K562 (cell line): ENCODE data around the gene IL17D. TPM values are rescaled to one million over a fixed set of nuclear protein-coding genes. Genes with fewer than 3 reads are reported as not detected.

Experiments used
- ATAC-seq: fragments of 200-7000 bp; cut with Tn5 transposase; 3 replicates; pipeline ENCODE4 v1.9.1; 2020; ENCODE audit warnings: moderate library complexity
- BruUV-seq: library from RNA; stranded (reverse); fragments of 400-500 nt; replicated peaks from 2 replicates; lab custom pipeline; 2021; lab: Mats Ljungman, UMichigan
- CTCF ChIA-PET: fragments of 300-600 bp; formaldehyde crosslinking; extraction: SDS; loops from one replicate; lab custom pipeline; 2021; ENCODE audit warnings: low intra/inter-chr PET ratio; lab: Yijun Ruan, JAX
- POLR2A ChIA-PET: fragments of 300-600, 350-650 bp; sonication (Branson Sonifier 250); formaldehyde crosslinking; extraction: SDS; loops from one replicate; lab custom pipeline; 2021; ENCODE audit warnings: antibody characterized with exemption, inconsistent platforms; lab: Yijun Ruan, JAX
- DNase-seq, 4 experiments: peaks; one replicate each; pipeline versions ENCODE4 v3.0.0 to v3.0.0-alpha.2; 2011 to 2018; ENCODE audit warnings: low spot score in 3 of 4, mixed read lengths in 3 of 4; ENCODE audit errors: extremely low read depth in 1 of 4
- FAIRE-seq: peaks from 2 replicates; lab custom pipeline; 2011; peaks lifted over from hg19 to GRCh38; lab: Jason Lieb, UNC
- H2AFZ ChIP-seq: 2 replicates; pipeline ENCODE4 v1.6.0; 2011; ENCODE audit warnings: low read depth, low read length, control low read depth, inconsistent platforms
- H3K27ac ChIP-seq: fragments of 200-600 bp; 3 replicates; pipeline ENCODE4 v1.8.0; 2011; ENCODE audit warnings: low read depth, mild to moderate bottlenecking, control low read depth, inconsistent platforms, low read length, moderate library complexity, mixed read lengths; ENCODE audit errors: extremely low read depth
- H3K27me3 ChIP-seq, 2 experiments: fragments of 300-600 bp in 1 of 2; 2 replicates in 1 of 2; 3 replicates in 1 of 2; pipeline versions ENCODE4 v1.6.0 to v1.8.0; 2011; ENCODE audit warnings: inconsistent platforms in 2 of 2, low read length in 2 of 2, mild to moderate bottlenecking in 1 of 2, mixed read lengths in 1 of 2, moderate library complexity in 1 of 2; ENCODE audit not compliant: control insufficient read depth in 2 of 2, insufficient read depth in 2 of 2
- H3K36me3 ChIP-seq: fragments of 300-600 bp; 3 replicates; pipeline ENCODE4 v1.8.0; 2011; ENCODE audit warnings: mild to moderate bottlenecking, low read length, inconsistent platforms; ENCODE audit not compliant: control insufficient read depth, insufficient read depth
- H3K4me1 ChIP-seq, 2 experiments: fragments of 200-600 bp in 1 of 2; replicated peaks in 1 of 2; 2 replicates in 1 of 2; 3 replicates in 1 of 2; pipeline versions ENCODE4 v1.5.1 to v1.8.0; 2011; ENCODE audit warnings: inconsistent platforms in 2 of 2, low read length in 2 of 2, mild to moderate bottlenecking in 1 of 2, mixed read lengths in 1 of 2, moderate library complexity in 1 of 2; ENCODE audit not compliant: control insufficient read depth in 2 of 2, insufficient read depth in 2 of 2
- H3K4me2 ChIP-seq: 2 replicates; pipeline ENCODE4 v1.6.1; 2011; ENCODE audit warnings: low read length, control low read depth, inconsistent platforms, mixed read lengths; ENCODE audit not compliant: insufficient read depth
- H3K4me3 ChIP-seq: fragments of 200-600 bp; sonication (generic), shearing (Covaris generic); 2 replicates; pipeline ENCODE4 v1.5.1; 2016; ENCODE audit warnings: control low read depth, inconsistent platforms
- H3K79me2 ChIP-seq: fragments of 200-600 bp; 3 replicates; pipeline ENCODE4 v1.8.0; 2011; ENCODE audit warnings: low read length, inconsistent platforms; ENCODE audit not compliant: control insufficient read depth, insufficient read depth
- H3K9ac ChIP-seq, 2 experiments: 2 replicates each; pipeline versions ENCODE4 v1.6.0 to v1.6.1; 2011; ENCODE audit warnings: low read depth in 2 of 2, low read length in 2 of 2, control low read depth in 1 of 2, inconsistent platforms in 1 of 2, mild to moderate bottlenecking in 1 of 2, mixed read lengths in 1 of 2; ENCODE audit not compliant: insufficient read depth in 1 of 2
- H3K9me1 ChIP-seq: one replicate; pipeline ENCODE4 v1.6.0; 2011; ENCODE audit warnings: inconsistent platforms, mild to moderate bottlenecking, low read length, moderate library complexity; ENCODE audit not compliant: control insufficient read depth, insufficient read depth
- H3K9me3 ChIP-seq: replicated peaks from 2 replicates; pipeline ENCODE4 v1.5.1; 2011; ENCODE audit warnings: low read depth, low read length, inconsistent platforms; ENCODE audit not compliant: control insufficient read depth, insufficient read depth
- H4K20me1 ChIP-seq: replicated peaks from 2 replicates; pipeline ENCODE4 v1.6.1; 2011; ENCODE audit warnings: low read length, inconsistent platforms, mixed read lengths; ENCODE audit not compliant: control insufficient read depth, insufficient read depth
- BRD4 ChIP-seq: fragments of 200-600 bp; sonication (generic); IDR thresholded peaks from 2 replicates; pipeline ENCODE4 v1.6.1; 2017; ENCODE audit warnings: inconsistent platforms
- CEBPB ChIP-seq: fragments of 450-650 bp; IDR thresholded peaks from 2 replicates; pipeline ENCODE4 v1.6.1; 2016; ENCODE audit warnings: missing genetic modification characterization, missing compliant biosample characterization
- ELF4 ChIP-seq: fragments of 450-650 bp; formaldehyde crosslinking; IDR thresholded peaks from 2 replicates; pipeline ENCODE4 v1.4.0; 2022; ENCODE audit warnings: missing genetic modification characterization
- EWSR1 ChIP-seq: fragments of 450-650 bp; IDR thresholded peaks from 2 replicates; pipeline ENCODE4 v1.6.1; 2018; ENCODE audit warnings: borderline replicate concordance, mild to moderate bottlenecking, low read depth, moderate library complexity; ENCODE audit not compliant: partially characterized antibody
- FOXK2 ChIP-seq, 2 experiments: fragments of 450-650 bp; IDR thresholded peaks in 1 of 2; conservative IDR thresholded peaks in 1 of 2; 2 replicates each; pipeline ENCODE4 v1.6.1; 2016; ENCODE audit warnings: low read depth in 2 of 2, mild to moderate bottlenecking in 1 of 2
- KAT7 ChIP-seq: sonication (generic); formaldehyde crosslinking; IDR thresholded peaks from 2 replicates; pipeline ENCODE4 v1.8.0; 2022; ENCODE audit warnings: missing genetic modification reagents, mild to moderate bottlenecking, borderline replicate concordance
- KLF16 ChIP-seq: IDR thresholded peaks from 2 replicates; pipeline ENCODE4 v1.6.1; 2016; ENCODE audit warnings: antibody characterized with exemption
- L3MBTL2 ChIP-seq: fragments of 450-650 bp; IDR thresholded peaks from 2 replicates; pipeline ENCODE4 v1.6.1; 2016; ENCODE audit warnings: mild to moderate bottlenecking, moderate library complexity
- PRMT5 ChIP-seq: sonication (generic); formaldehyde crosslinking; IDR thresholded peaks from 2 replicates; pipeline ENCODE4 v1.5.0; 2020; ENCODE audit warnings: missing genetic modification reagents
- PTBP1 ChIP-seq: fragments of 200-400 bp; formaldehyde crosslinking; IDR thresholded peaks from 2 replicates; pipeline ENCODE4 v1.6.1; 2017; ENCODE audit warnings: low read depth, low read length
- SRSF9 ChIP-seq: fragments of 200-400 bp; formaldehyde crosslinking; IDR thresholded peaks from 2 replicates; pipeline ENCODE4 v1.6.1; 2017; ENCODE audit warnings: low read depth, low read length, borderline replicate concordance
- TFAP4 ChIP-seq: sonication (generic); formaldehyde crosslinking; IDR thresholded peaks from 2 replicates; pipeline ENCODE4 v1.8.0; 2022; ENCODE audit warnings: missing genetic modification reagents, mild to moderate bottlenecking, moderate library complexity, borderline replicate concordance
- ZNF324 ChIP-seq: fragments of 250-450 bp; sonication (Bioruptor Pico); IDR thresholded peaks from 2 replicates; pipeline ENCODE4 v1.4.0; 2020; ENCODE audit warnings: mild to moderate bottlenecking
- ZZZ3 ChIP-seq: fragments of 450-650 bp; IDR thresholded peaks from 2 replicates; pipeline ENCODE4 v1.6.1; 2016; ENCODE audit warnings: antibody characterized with exemption, mild to moderate bottlenecking, moderate library complexity
- WGBS: fragments of 100-300 bp; shearing (Covaris generic); methylation state at CpG from one replicate; pipeline ENCODE4 v1.1.6; 2016; ENCODE audit warnings: low coverage, mixed read lengths; ENCODE audit not compliant: insufficient coverage; ENCODE audit errors: missing lambda C conversion rate; 5-methylcytosine and 5-hydroxymethylcytosine counted together
- in situ Hi-C: fragments of 300-500 bp; cut with MboI; formaldehyde crosslinking; loops from 4 replicates; pipeline ENCODE4 v1.15.0; 2018; ENCODE audit warnings: inconsistent platforms, mixed read lengths
- intact Hi-C: fragments of 100-400 bp; cut with micrococcal nuclease; formaldehyde crosslinking; loops from 2 replicates; pipeline ENCODE4 v1.14.2; 2022
- polyA plus RNA-seq, 8 experiments: library from polyadenylated mRNA; depleted of rRNA in 4 of 8; stranded (reverse) in 5 of 8; unstranded in 3 of 8; fragments of >200 nt; fragmentation: Nextera tagmentation in 2 of 8; fragmentation: Illumina TruSeq in 1 of 8; extraction: Ambion mirVana in 2 of 8; extraction: Trizol in 1 of 8; gene quantifications; 2 replicates each; pipeline versions ENCODE4 v1.2.1 to v1.2.3, GENCODE V29; 2011 to 2014; ENCODE audit warnings: inconsistent platforms in 1 of 8, missing spikeins in 1 of 8
- total RNA-seq, 7 experiments: library from RNA; depleted of rRNA in 6 of 7; stranded (reverse); fragments of >200 nt in 6 of 7; fragmentation: Illumina TruSeq in 2 of 7; extraction: Trizol in 2 of 7; gene quantifications; 2 replicates each; pipeline versions ENCODE4 v1.2.1 to v1.2.3, GENCODE V29; 2011 to 2021; ENCODE audit warnings: low replicate concordance in 1 of 7

Gene IL17D
- total and polyA plus RNA-seq, 9 of the 15 experiments (the other 6 are each of a cell fraction or from before 2014, with no cell fraction given), result 0.04 to 0.55 (median 0.13) TPM; not detected in 4

- Histone ChIP-seq H2AFZ (no peak overlapping the region), H4K20me1 (no peaks in the 10 kb centered on the region), H3K4me1 (no peaks in the 10 kb centered on the region; a peak in 1 of 5 replicates), H3K36me3 (no peaks in the 10 kb centered on the region), H3K79me2 (no peaks in the 10 kb centered on the region), H3K27ac (no peak overlapping the region), H3K9me1 (no peaks in the 10 kb centered on the region), H3K4me2 (no peak overlapping the region), H3K9ac (no peak overlapping the region), H3K27me3 (no peaks in the 10 kb centered on the region), H3K4me3 (no peak overlapping the region), H3K9me3 (no peaks in the 10 kb centered on the region)
- DNase-seq, result no peak
- intact Hi-C loops (no loop called here), in situ Hi-C loops (no loop called here)
- BruUV-seq, result no TSS peak
- ChIA-PET CTCF (no interaction called here), POLR2A (interaction anchor here (1.1 kb wide), 1 partner anchor 15 kb away, joined by 5 read pairs; no protein-coding TSS in a partner anchor)
- WGBS, result 84% methylated on average over 3 of the region's 4 CpGs
- no peak for ATAC-seq
- TF ChIP-seq SRSF9 (no peak), EWSR1 (no peak), BRD4 (no peak), KLF16 (no peak), ZZZ3 (no peak)
- no peak for FAIRE-seq
Observed at GRCh38 chr13:20686863-20687579, 16.5 kb upstream of the IL17D start.

GRCh38 chr13:20689291-20689690 is 14.2 kb upstream of the IL17D start:
- intact Hi-C loops, result no loop called here
- Histone ChIP-seq H3K9ac (no peak overlapping the region), H3K9me1 (no peaks in the 10 kb centered on the region), H3K4me1 (no peaks in the 10 kb centered on the region; a peak in 1 of 5 replicates), H3K36me3 (no peaks in the 10 kb centered on the region), H3K79me2 (no peaks in the 10 kb centered on the region), H4K20me1 (no peaks in the 10 kb centered on the region), H3K4me2 (no peak overlapping the region), H3K27ac (no peak overlapping the region), H3K9me3 (no peaks in the 10 kb centered on the region), H2AFZ (no peak overlapping the region), H3K4me3 (no peak overlapping the region), H3K27me3 (no peaks in the 10 kb centered on the region)
- no peak for FAIRE-seq
- ChIA-PET POLR2A (interaction anchor here (0.7 kb wide), 1 partner anchor 261 kb away, joined by 4 read pairs; no protein-coding TSS in a partner anchor), CTCF (no interaction called here)
- no peak for ATAC-seq
- in situ Hi-C loops, result no loop called here
- DNase-seq, result no peak
- BruUV-seq, result no TSS peak
- WGBS, result 81% methylated on average over 3 of the region's 3 CpGs
- no peak for TF ChIP-seq CEBPB
- TF ChIP-seq ZNF324 (CRISPR knock-in tag), result no peak
- no peak for TF ChIP-seq FOXK2 (conservative IDR thresholded peaks at IDR 0.05 in 1 of 2, IDR thresholded peaks at IDR 0.05 in 1 of 2; ENCODE audit: low read depth in 2 of 2)
- no peak for TF ChIP-seq TFAP4 (CRISPR knock-in tag)
- TF ChIP-seq L3MBTL2, result no peak
- TF ChIP-seq ELF4, result no peak
- TF ChIP-seq PRMT5, result no peak
- no peak for TF ChIP-seq PTBP1
- no peak for TF ChIP-seq KAT7 (CRISPR knock-in tag)
